HepG2 (cell line): ENCODE measurements around the gene FTCD. TPM values are rescaled to one million over a fixed set of nuclear protein-coding genes. Genes with fewer than 3 reads are reported as not detected.
A peak's percentile ranks its signal among the peaks of the same experiment; 100 is the strongest.

ENCODE experiments used
- AHR ChIP-seq: IDR thresholded peaks from 2 replicates; pipeline ENCODE4 v1.6.1; 2018; ENCODE audit warnings: missing genetic modification reagents, missing compliant biosample characterization
- CERS6 ChIP-seq: sonication (generic); formaldehyde crosslinking; IDR thresholded peaks from 2 replicates; pipeline ENCODE4 v1.5.0; 2020; ENCODE audit warnings: missing genetic modification reagents
- EEA1 ChIP-seq: sonication (generic); formaldehyde crosslinking; IDR thresholded peaks from 2 replicates; pipeline ENCODE4 v1.5.1; 2020; ENCODE audit warnings: mild to moderate bottlenecking, missing genetic modification reagents, borderline replicate concordance
- KMT2A ChIP-seq: sonication (generic); formaldehyde crosslinking; IDR thresholded peaks from 2 replicates; pipeline ENCODE4 v1.4.0; 2020; ENCODE audit warnings: missing genetic modification reagents
- MNT ChIP-seq: fragments of 450-650 bp; IDR thresholded peaks from 2 replicates; pipeline ENCODE4 v1.6.1; 2016
- NFYC ChIP-seq: IDR thresholded peaks from 2 replicates; pipeline ENCODE4 v1.6.1; 2016; ENCODE audit warnings: missing genetic modification reagents, missing compliant biosample characterization
- NKX3-1 ChIP-seq: sonication (generic); formaldehyde crosslinking; IDR thresholded peaks from 2 replicates; pipeline ENCODE4 v1.5.0; 2020; ENCODE audit warnings: missing genetic modification reagents
- NR2F2 ChIP-seq: IDR thresholded peaks from 2 replicates; pipeline ENCODE4 v1.6.1; 2012; ENCODE audit warnings: low read depth, inconsistent platforms, borderline replicate concordance
- PHB2 ChIP-seq: fragments of 450-650 bp; IDR thresholded peaks from 2 replicates; pipeline ENCODE4 v1.6.1; 2018; ENCODE audit not compliant: partially characterized antibody
- PITX1 ChIP-seq: sonication (generic); formaldehyde crosslinking; IDR thresholded peaks from 2 replicates; pipeline ENCODE4 v1.5.1; 2020; ENCODE audit warnings: mild to moderate bottlenecking, missing genetic modification reagents
- SMC3 ChIP-seq: IDR thresholded peaks from 2 replicates; pipeline ENCODE4 v1.6.1; 2011; ENCODE audit warnings: low read length, improper control_type of control experiment
- TFE3 ChIP-seq: IDR thresholded peaks from 2 replicates; pipeline ENCODE4 v1.6.1; 2016
- TIGD3 ChIP-seq: sonication (generic); formaldehyde crosslinking; IDR thresholded peaks from 2 replicates; pipeline ENCODE4 v1.5.1; 2020; ENCODE audit warnings: mild to moderate bottlenecking, missing genetic modification reagents, borderline replicate concordance
- USF2 ChIP-seq, 2 experiments: sonication (generic) in 1 of 2; formaldehyde crosslinking in 1 of 2; IDR thresholded peaks; 2 replicates each; pipeline versions ENCODE4 v1.5.1 to v1.6.1; 2011 to 2020; ENCODE audit warnings: borderline replicate concordance in 1 of 2, low read depth in 1 of 2, low read length in 1 of 2, mild to moderate bottlenecking in 1 of 2, missing genetic modification reagents in 1 of 2, moderate library complexity in 1 of 2
- ZKSCAN8 ChIP-seq: IDR thresholded peaks from 2 replicates; pipeline ENCODE4 v1.6.1; 2016; ENCODE audit warnings: borderline replicate concordance, missing genetic modification reagents, missing compliant biosample characterization
- ZNF383 ChIP-seq: sonication (generic); formaldehyde crosslinking; IDR thresholded peaks from 2 replicates; pipeline ENCODE4 v1.4.0; 2020; ENCODE audit warnings: missing genetic modification reagents, mild to moderate bottlenecking, borderline replicate concordance
- ZNF558 ChIP-seq: sonication (generic); formaldehyde crosslinking; IDR thresholded peaks from 2 replicates; pipeline ENCODE4 v1.9.0; 2022; ENCODE audit warnings: mild to moderate bottlenecking, missing genetic modification reagents, borderline replicate concordance
- ZNF790 ChIP-seq: sonication (generic); formaldehyde crosslinking; IDR thresholded peaks from 2 replicates; pipeline ENCODE4 v1.8.0; 2022; ENCODE audit warnings: missing genetic modification reagents, mild to moderate bottlenecking, borderline replicate concordance
- ZNF839 ChIP-seq: sonication (generic); formaldehyde crosslinking; IDR thresholded peaks from 2 replicates; pipeline ENCODE4 v1.4.0; 2020; ENCODE audit warnings: missing genetic modification reagents, mild to moderate bottlenecking, borderline replicate concordance
- ZSCAN22 ChIP-seq: sonication (generic); formaldehyde crosslinking; IDR thresholded peaks from 2 replicates; pipeline ENCODE4 v1.4.0; 2020; ENCODE audit warnings: mild to moderate bottlenecking, missing genetic modification reagents
- polyA plus RNA-seq, 8 experiments: library from polyadenylated mRNA; depleted of rRNA in 3 of 8; stranded (reverse) in 7 of 8; unstranded in 1 of 8; fragments of >200 nt; fragmentation: Illumina TruSeq in 4 of 8; extraction: Trizol in 4 of 8; gene quantifications; 2 replicates each; pipeline versions ENCODE4 v1.2.1 to v1.2.3, GENCODE V29; 2011 to 2016; ENCODE audit warnings: low read depth in 4 of 8, missing spikeins in 1 of 8, mixed read lengths in 1 of 8; ENCODE audit not compliant: insufficient read depth in 1 of 8
- total RNA-seq, 5 experiments: library from RNA; depleted of rRNA; stranded (reverse); fragments of >200 nt; fragmentation: Illumina TruSeq; extraction: Trizol; gene quantifications; 2 replicates each; pipeline ENCODE4 v1.2.3, GENCODE V29; 2016; ENCODE audit warnings: low read depth in 1 of 5

The FTCD gene
- total and polyA plus RNA-seq, 2 of the 13 experiments (the other 11 are each of a cell fraction or from before 2014, with no cell fraction given), result 75.7 to 105 TPM

- no peak; the same call in 1 of the 2 replicates for TF ChIP-seq TIGD3 (CRISPR knock-in tag)
- no peak; the same call in 1 of the 2 replicates for TF ChIP-seq ZKSCAN8
- TF ChIP-seq TFE3 (CRISPR knock-in tag), result no peak; the same call in 1 of the 2 replicates
- no peak for TF ChIP-seq NKX3-1 (CRISPR knock-in tag)
- peak; percentile 55; the same call in 1 of the 2 replicates for TF ChIP-seq EEA1 (CRISPR knock-in tag)
- peak; percentile 39 for TF ChIP-seq USF2 (IDR thresholded peaks at IDR 0.05; ENCODE audit: low read depth, low read length)
- peak; percentile 43 for TF ChIP-seq USF2 (CRISPR knock-in tag; IDR thresholded peaks at IDR 0.05; ENCODE audit: borderline replicate concordance)
- TF ChIP-seq PITX1, result no peak; the same call in 1 of the 2 replicates
- no peak; the same call in 1 of the 2 replicates for TF ChIP-seq ZNF839 (CRISPR knock-in tag)
- no peak; the same call in 1 of the 2 replicates for TF ChIP-seq NFYC
- peak; percentile 99 for TF ChIP-seq MNT
- no peak for TF ChIP-seq SMC3
- TF ChIP-seq ZNF383, result no peak
- TF ChIP-seq KMT2A (CRISPR knock-in tag), result no peak; the same call in 1 of the 2 replicates
- TF ChIP-seq ZNF790 (CRISPR knock-in tag), result no peak
- TF ChIP-seq CERS6, result no peak
- no peak for TF ChIP-seq AHR (CRISPR knock-in tag)
- TF ChIP-seq NR2F2, result no peak
- peak; percentile 79; the same call in 1 of the 2 replicates for TF ChIP-seq ZNF558
- 0 out of 2 replicates have a peak, but pooled peaks have one; percentile 34 for TF ChIP-seq ZSCAN22 (CRISPR knock-in tag)
- no peak for TF ChIP-seq PHB2
Measured at GRCh38 chr21:46155514-46156377, at the start of gene FTCD (continued).
